ENCODE results near the gene KCNQ1.

KCNQ1 gene

DNA sequence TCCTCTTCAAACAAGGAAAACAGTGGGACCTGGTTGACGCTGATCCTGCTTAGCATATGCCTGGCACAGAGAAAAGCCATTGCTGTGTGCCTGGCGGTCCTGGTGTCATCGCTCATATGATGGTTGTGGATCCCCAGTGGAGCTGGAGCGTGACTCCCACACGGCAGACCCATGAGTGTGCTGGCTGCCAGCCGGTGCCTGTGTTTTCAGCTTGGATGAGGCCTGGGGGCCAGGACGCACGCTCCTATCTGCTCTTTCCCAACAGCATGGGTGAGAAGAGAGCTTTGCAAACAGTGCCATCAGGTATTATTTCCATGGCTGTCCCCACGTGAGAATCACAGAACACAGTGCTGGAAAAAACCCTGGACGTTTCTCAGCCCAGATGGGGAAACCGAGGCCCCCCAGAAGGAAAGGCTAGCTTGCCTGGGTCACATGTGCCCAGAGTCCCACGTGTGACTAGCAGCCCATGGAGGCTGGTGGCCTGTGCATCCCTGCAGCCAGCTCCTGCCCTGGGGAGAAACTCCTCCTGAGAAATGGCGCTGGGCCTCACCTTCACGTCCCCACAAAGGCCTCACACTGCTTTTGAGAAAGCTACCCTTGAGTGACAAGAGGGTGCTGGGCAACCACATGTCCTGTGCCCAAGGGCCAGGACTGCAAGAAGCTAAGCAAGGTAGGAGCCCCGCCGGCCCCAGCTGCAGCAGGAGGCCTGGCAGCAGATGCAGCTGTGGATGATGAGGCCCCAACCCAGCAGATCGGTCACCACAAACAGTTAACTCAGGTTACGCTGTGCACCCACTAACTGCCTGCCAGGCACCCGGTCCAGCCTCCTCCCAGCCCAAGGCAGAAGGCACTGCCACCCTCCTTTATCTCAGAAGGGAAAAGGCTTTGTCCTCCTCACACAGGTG lies 436.5 kb downstream of the KCNQ1 start:
- TF ChIP-seq, protein P1, sequence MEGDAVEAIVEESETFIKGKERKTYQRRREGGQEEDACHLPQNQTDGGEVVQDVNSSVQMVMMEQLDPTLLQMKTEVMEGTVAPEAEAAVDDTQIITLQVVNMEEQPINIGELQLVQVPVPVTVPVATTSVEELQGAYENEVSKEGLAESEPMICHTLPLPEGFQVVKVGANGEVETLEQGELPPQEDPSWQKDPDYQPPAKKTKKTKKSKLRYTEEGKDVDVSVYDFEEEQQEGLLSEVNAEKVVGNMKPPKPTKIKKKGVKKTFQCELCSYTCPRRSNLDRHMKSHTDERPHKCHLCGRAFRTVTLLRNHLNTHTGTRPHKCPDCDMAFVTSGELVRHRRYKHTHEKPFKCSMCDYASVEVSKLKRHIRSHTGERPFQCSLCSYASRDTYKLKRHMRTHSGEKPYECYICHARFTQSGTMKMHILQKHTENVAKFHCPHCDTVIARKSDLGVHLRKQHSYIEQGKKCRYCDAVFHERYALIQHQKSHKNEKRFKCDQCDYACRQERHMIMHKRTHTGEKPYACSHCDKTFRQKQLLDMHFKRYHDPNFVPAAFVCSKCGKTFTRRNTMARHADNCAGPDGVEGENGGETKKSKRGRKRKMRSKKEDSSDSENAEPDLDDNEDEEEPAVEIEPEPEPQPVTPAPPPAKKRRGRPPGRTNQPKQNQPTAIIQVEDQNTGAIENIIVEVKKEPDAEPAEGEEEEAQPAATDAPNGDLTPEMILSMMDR (IDR thresholded peaks at IDR 0.05; ENCODE audit: insufficient read depth, missing control alignments): no peak
- DNase-seq (ENCODE audit: insufficient read length, low spot score) (no peak), FAIRE-seq (no peak)

DNA sequence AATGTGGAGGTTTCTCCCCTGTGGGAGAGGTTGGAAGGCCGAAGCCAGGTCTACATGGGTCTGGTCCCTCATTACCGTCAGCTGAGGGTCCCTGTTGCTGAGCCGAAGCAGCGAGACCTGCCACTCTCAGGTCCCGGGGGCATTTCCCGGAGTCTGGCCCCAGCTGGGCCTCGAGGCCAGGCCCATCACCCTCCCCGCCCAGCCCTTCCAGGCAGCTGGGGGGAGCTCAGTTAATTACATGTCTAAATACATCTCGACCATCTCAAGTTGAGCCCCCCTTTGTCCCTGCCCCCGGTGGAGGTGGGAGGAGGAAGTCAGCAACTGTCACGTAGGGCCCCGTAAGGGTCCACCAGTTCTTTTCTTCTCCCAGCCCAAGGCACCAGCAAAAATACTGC lies 437.2 kb downstream of the KCNQ1 start:
- TF ChIP-seq, protein P1 (IDR thresholded peaks at IDR 0.05; ENCODE audit: insufficient read depth, missing control alignments): no peak
- FAIRE-seq: no peak

DNA sequence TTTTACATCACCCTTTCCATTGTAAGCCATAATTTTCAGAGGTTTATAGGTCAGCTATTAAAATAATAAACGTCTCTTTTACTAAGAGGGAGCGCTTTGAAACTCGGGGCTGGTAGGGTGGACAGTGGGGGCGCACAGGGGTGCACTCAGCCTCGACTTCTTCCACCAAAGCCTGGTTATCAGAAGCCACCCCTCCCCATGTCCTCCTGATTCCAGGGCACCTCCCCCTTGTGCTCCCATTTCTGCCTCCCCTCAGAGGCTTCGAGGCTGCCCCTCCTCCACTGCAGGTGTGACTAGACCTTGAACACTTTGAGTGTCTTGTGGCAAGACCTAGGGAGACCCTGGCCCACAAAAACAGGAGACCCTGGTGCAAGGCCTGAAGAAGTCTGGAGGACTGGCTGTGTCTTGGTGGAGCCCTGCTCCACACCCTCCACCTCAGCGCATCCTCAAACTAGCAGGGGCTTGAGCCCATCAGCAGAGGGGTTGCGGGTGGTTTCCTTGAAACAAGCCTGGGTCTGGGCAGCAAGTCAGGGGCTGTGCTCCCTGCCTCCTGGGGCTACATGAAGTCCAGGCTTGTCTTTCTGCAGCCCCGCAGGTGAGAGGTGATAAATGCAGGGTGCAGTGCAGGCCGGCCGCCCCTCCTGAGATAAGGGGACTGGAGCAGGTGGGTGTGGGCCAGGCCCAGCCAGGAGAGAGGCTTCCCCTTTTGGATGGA lies 437.7 kb downstream of the KCNQ1 start:
- TF ChIP-seq, protein P1 (IDR thresholded peaks at IDR 0.05; ENCODE audit: insufficient read depth, missing control alignments): no peak
- DNase-seq (ENCODE audit: insufficient read length, low spot score): no peak
- FAIRE-seq: no peak

More for the DNA sequence above, 437.2 kb downstream of the KCNQ1 start:
- no peak for DNase-seq (ENCODE audit: insufficient read length, low spot score)

DNA sequence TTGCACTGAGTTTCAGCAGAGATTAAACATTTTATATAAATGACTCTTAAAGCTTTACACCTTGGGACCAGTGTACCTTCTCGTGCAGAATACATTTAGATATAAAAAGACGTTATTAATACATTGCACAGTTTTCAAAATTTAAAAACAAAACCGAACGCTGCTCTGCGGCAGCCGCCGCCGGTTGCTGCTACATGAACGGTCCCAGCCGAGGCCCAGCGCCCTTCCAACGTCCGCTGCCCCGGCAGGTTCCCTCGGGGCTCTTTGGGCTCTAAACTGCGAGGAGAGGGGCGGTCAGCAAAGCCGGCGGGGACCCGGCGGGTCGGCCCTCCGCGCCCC lies 438.8 kb downstream of the KCNQ1 start:
- no peak for FAIRE-seq
- no peak for DNase-seq (ENCODE audit: insufficient read length, low spot score)
- TF ChIP-seq, protein P1 (IDR thresholded peaks at IDR 0.05; ENCODE audit: insufficient read depth, missing control alignments): no peak

DNA sequence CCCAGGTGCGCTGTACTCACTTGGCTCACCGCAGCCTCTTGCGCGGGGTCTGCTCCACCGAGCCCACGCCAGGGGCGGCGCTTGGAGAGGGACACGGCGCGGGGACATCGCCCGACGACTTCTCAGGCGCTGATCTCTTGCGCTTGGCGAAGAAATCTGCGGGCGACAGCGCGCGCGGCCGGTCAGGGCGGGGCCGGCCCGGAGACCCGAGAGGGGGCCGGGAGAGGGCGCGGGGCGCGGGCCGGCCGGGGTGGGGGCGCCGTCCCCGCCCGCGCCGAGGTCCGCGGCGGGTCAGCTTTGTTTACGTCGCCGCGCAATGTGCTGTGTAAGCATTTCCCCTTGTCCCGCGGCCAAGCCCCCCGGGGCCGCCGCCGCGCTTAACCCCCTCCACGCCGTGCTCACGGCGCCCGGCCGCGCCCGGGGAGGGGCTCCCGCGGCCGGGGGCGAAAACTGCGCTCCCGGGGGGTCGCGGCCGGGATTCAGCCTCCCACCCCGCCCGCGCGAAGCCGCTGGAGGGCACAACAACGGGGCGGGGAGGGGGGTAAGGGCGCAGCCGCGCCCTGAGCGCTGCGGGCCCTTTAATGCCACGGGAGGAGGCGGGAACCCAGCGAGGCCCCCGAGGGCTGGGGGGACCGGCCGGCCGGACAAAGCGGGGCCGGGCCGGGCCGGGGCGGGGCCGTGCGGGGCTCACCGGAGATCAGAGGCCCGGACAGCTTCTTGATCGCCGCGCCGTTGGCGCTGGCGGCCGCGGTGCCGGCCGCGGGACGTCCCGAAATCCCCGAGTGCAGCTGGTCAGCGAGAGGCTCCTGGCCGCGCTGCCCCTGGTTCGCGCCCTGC lies 439.4 kb downstream of the KCNQ1 start:
- TF ChIP-seq, protein P1 (IDR thresholded peaks at IDR 0.05; ENCODE audit: insufficient read depth, missing control alignments): no peak
- FAIRE-seq (no peak), DNase-seq (ENCODE audit: insufficient read length, low spot score) (no peak)

DNA sequence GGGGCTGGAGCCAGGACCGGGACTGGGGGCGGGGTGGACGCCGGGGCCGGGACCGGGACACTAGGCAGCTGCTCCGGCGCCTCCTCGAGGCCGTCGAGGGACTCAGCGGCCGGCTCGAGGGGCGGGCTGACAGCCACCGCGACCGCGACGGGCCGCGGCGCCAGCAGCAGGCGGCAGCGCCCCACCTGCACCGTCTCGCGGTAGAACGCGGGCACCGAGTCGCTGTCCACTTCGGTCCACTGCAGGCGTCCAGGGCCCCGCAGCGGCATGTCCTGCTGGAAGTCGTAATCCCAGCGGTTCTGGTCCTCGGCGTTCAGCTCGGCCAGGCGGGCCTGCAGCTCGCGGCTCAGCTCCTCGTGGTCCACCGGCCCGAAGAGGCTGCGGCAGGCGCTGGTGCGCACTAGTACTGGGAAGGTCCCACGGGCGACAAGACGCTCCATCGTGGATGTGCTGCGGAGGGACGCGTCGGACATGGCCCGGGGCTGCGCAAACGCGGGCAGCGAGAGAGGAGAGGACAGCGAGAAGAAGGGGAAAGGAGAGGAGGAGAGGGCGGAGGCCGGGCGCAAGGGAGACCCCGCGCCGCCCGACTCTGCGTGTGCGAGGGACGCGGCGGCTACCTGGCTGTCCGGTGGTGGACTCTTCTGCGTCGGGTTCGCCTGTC lies 440.3 kb downstream of the KCNQ1 start:
- no peak for DNase-seq (ENCODE audit: insufficient read length, low spot score)
- TF ChIP-seq, protein P1 (IDR thresholded peaks at IDR 0.05; ENCODE audit: insufficient read depth, missing control alignments): peak; percentile 24
- FAIRE-seq: no peak
